GM23338 (cell line): Measurements from ENCODE around the gene MANBA. TPM values are rescaled to one million over a fixed set of nuclear protein-coding genes. Genes with fewer than 3 reads are reported as not detected.

Experiments used
- ATAC-seq: fragments of 200-7000 bp; cut with Tn5 transposase; 3 replicates; pipeline ENCODE4 v1.9.1; 2020
- DNase-seq: peaks from one replicate; pipeline ENCODE4 v3.0.0-alpha.2; 2015; ENCODE audit warnings: low spot score
- H2AFZ ChIP-seq: fragments of 200-600 bp; sonication (generic); 2 replicates; pipeline ENCODE4 v1.8.0; 2016; ENCODE audit warnings: antibody characterized with exemption, mild to moderate bottlenecking, moderate library complexity
- H3F3A ChIP-seq: fragments of 200-600 bp; sonication (generic); replicated peaks from 2 replicates; pipeline ENCODE4 v1.8.0; 2017; ENCODE audit warnings: antibody characterized with exemption, mixed run types, low read depth
- H3K27ac ChIP-seq: fragments of 200-600 bp; sonication (generic); 2 replicates; pipeline ENCODE4 v1.6.1; 2016; ENCODE audit warnings: low read depth
- H3K27me3 ChIP-seq: fragments of 200-600 bp; sonication (generic); 2 replicates; pipeline ENCODE4 v1.8.0; 2016; ENCODE audit warnings: mild to moderate bottlenecking, mixed run types, moderate library complexity; ENCODE audit not compliant: insufficient read depth
- H3K36me3 ChIP-seq: fragments of 200-600 bp; sonication (generic); 2 replicates; pipeline ENCODE4 v1.8.0; 2016; ENCODE audit warnings: mild to moderate bottlenecking; ENCODE audit not compliant: insufficient read depth
- H3K4me1 ChIP-seq: fragments of 200-600 bp; sonication (generic); 2 replicates; pipeline ENCODE4 v1.8.0; 2016; ENCODE audit warnings: mild to moderate bottlenecking, moderate library complexity; ENCODE audit not compliant: insufficient read depth
- H3K4me2 ChIP-seq: fragments of 200-600 bp; sonication (generic); 2 replicates; pipeline ENCODE4 v1.7.1; 2017; ENCODE audit warnings: mixed run types
- H3K4me3 ChIP-seq: fragments of 200-600 bp; sonication (generic); 2 replicates; pipeline ENCODE4 v1.6.1; 2016; ENCODE audit warnings: mixed run types
- H3K79me2 ChIP-seq: fragments of 200-600 bp; sonication (generic); replicated peaks from 2 replicates; pipeline ENCODE4 v1.8.0; 2017; ENCODE audit warnings: mild to moderate bottlenecking; ENCODE audit not compliant: insufficient read depth
- H3K9me2 ChIP-seq: fragments of 200-600 bp; sonication (generic); 2 replicates; pipeline ENCODE4 v1.8.0; 2017; ENCODE audit not compliant: insufficient read depth
- H4K20me1 ChIP-seq: fragments of 200-600 bp; sonication (generic); replicated peaks from 2 replicates; pipeline ENCODE4 v1.8.0; 2017; ENCODE audit warnings: mild to moderate bottlenecking; ENCODE audit not compliant: insufficient read depth
- H3K27ac Mint-ChIP-seq: 2 replicates; pipeline ENCODE4 v1.8.0; 2020; ENCODE audit warnings: inconsistent platforms, mild to moderate bottlenecking, moderate library complexity, mixed read lengths
- H3K27me3 Mint-ChIP-seq: 3 replicates; pipeline ENCODE4 v1.8.0; 2022; ENCODE audit warnings: low read depth, mild to moderate bottlenecking, moderate library complexity, mixed read lengths, inconsistent platforms; ENCODE audit not compliant: insufficient read depth, poor library complexity
- H3K36me3 Mint-ChIP-seq: 3 replicates; pipeline ENCODE4 v1.8.0; 2021; ENCODE audit warnings: low read depth, mild to moderate bottlenecking, inconsistent platforms, moderate library complexity, mixed read lengths
- H3K4me1 Mint-ChIP-seq: 3 replicates; pipeline ENCODE4 v1.8.0; 2020; ENCODE audit warnings: mild to moderate bottlenecking, inconsistent platforms, mixed read lengths
- H3K4me3 Mint-ChIP-seq: 3 replicates; pipeline ENCODE4 v1.8.0; 2021; ENCODE audit warnings: moderate library complexity, mild to moderate bottlenecking, inconsistent platforms, mixed read lengths
- H3K9me3 Mint-ChIP-seq: 3 replicates; pipeline ENCODE4 v1.8.0; 2020; ENCODE audit warnings: moderate library complexity, mild to moderate bottlenecking, inconsistent platforms, mixed read lengths
- ETS1 ChIP-seq: IDR thresholded peaks from 2 replicates; pipeline ENCODE4 v1.6.1; 2016; ENCODE audit warnings: antibody characterized with exemption
- EZH2phosphoT487 ChIP-seq: fragments of 200-600 bp; sonication (generic); IDR thresholded peaks from one replicate; pipeline ENCODE4 v1.8.1; 2018; ENCODE audit warnings: antibody characterized with exemption; ENCODE audit not compliant: unreplicated experiment
- JUNB ChIP-seq: IDR thresholded peaks from one replicate; pipeline ENCODE4 v1.6.1; 2016; ENCODE audit warnings: antibody characterized with exemption; ENCODE audit not compliant: unreplicated experiment
- NANOG ChIP-seq: IDR thresholded peaks from 2 replicates; pipeline ENCODE4 v1.6.1; 2016; ENCODE audit warnings: antibody characterized with exemption, borderline replicate concordance
- POLR2AphosphoS5 ChIP-seq: IDR thresholded peaks from 2 replicates; pipeline ENCODE4 v1.6.1; 2016; ENCODE audit warnings: antibody characterized with exemption, low read depth
- REST ChIP-seq: IDR thresholded peaks from one replicate; pipeline ENCODE4 v1.6.1; 2018; ENCODE audit warnings: antibody characterized with exemption; ENCODE audit not compliant: unreplicated experiment
- STAT1 ChIP-seq: IDR thresholded peaks from one replicate; pipeline ENCODE4 v1.6.1; 2016; ENCODE audit warnings: antibody characterized with exemption; ENCODE audit not compliant: unreplicated experiment
- polyA plus RNA-seq: library from polyadenylated mRNA; unstranded; fragments of >200 nt; fragmentation: Nextera tagmentation; extraction: Ambion mirVana; gene quantifications from 2 replicates; pipeline ENCODE4 v1.2.1, GENCODE V29; 2016
- total RNA-seq: library from RNA; depleted of rRNA; stranded (reverse); fragments of >200 nt; shearing (Covaris generic); gene quantifications from 2 replicates; pipeline ENCODE4 v1.2.3, GENCODE V29; 2014

The MANBA gene
- total and polyA plus RNA-seq, 2 experiments from 2014 or later: 13.2 to 54.3 TPM

- TF ChIP-seq REST (no peak), JUNB (no peak), NANOG (no peak), ETS1 (no peak)
- no peak overlapping the region for H3K4me3 Mint-ChIP-seq
- no peaks in the 10 kb centered on the region for H3K27me3 Mint-ChIP-seq
- no peaks in the 10 kb centered on the region for H3K4me1 ChIP-seq
- no peak overlapping the region for H3K27ac ChIP-seq
- H3K27ac Mint-ChIP-seq: peak overlapping the region; percentile 43; the same call in 1 of the 2 replicates
- H3K27me3 ChIP-seq: no peaks in the 10 kb centered on the region
- H3K36me3 Mint-ChIP-seq: peaks cover 7% of the 10 kb centered on the region; the same call in 2 of the 3 replicates
- no peaks in the 10 kb centered on the region for H3K4me1 Mint-ChIP-seq
- no peaks in the 10 kb centered on the region for H4K20me1 ChIP-seq
- H3K36me3 ChIP-seq: no peaks in the 10 kb centered on the region
- no peak overlapping the region for H3K4me3 ChIP-seq
- DNase-seq (no peak), ATAC-seq (no peak)
- H2AFZ ChIP-seq: no peak overlapping the region
- H3K9me2 ChIP-seq: no peaks in the 10 kb centered on the region
- no peaks in the 10 kb centered on the region for H3K79me2 ChIP-seq
- H3F3A ChIP-seq: no peaks in the 10 kb centered on the region
- no peak overlapping the region for H3K4me2 ChIP-seq
- H3K9me3 Mint-ChIP-seq: no peaks in the 10 kb centered on the region
Measured at GRCh38 chr4:102665527-102665926, 95.2 kb downstream of the MANBA start.

GRCh38 chr4:102663073-102663472, 97.7 kb downstream of the MANBA start:
- DNase-seq (no peak), ATAC-seq (no peak)
- Histone ChIP-seq H2AFZ (no peak overlapping the region), H3K4me3 (no peak overlapping the region), H4K20me1 (0 out of 2 replicates have a peak, but pooled peaks cover 2% of the 10 kb centered on the region), H3K4me2 (no peak overlapping the region), H3K79me2 (no peaks in the 10 kb centered on the region), H3K9me2 (no peaks in the 10 kb centered on the region), H3K4me1 (no peaks in the 10 kb centered on the region), H3K27me3 (no peaks in the 10 kb centered on the region), H3F3A (no peaks in the 10 kb centered on the region), H3K36me3 (no peaks in the 10 kb centered on the region), H3K27ac (no peak overlapping the region)
- Mint-ChIP-seq H3K4me1 (no peaks in the 10 kb centered on the region), H3K27ac (no peak overlapping the region), H3K9me3 (no peaks in the 10 kb centered on the region), H3K27me3 (no peaks in the 10 kb centered on the region), H3K4me3 (no peak overlapping the region), H3K36me3 (peaks cover 7% of the 10 kb centered on the region; the same call in 2 of the 3 replicates)
- TF ChIP-seq ETS1 (no peak), EZH2phosphoT487 (no peak), REST (no peak), POLR2AphosphoS5 (no peak), STAT1 (no peak)
